HG03520 (cell line): Measurements from ENCODE around the gene VTCN1.
"Not testable (repeated sequence)": the region's sequence is repeated elsewhere in the genome, so short reads cannot be mapped to it uniquely, and the experiment has no call there.

Source experiments
- ATAC-seq: cut with Tn5 transposase; IDR thresholded peaks from one replicate; pipeline ENCODE4 v1.9.1; 2021; ENCODE audit warnings: mild to moderate bottlenecking, moderate library complexity; ENCODE audit not compliant: unreplicated experiment

The VTCN1 gene

GRCh38 chr1:117210831-117211261 is at the start of gene VTCN1:
VTCN1 (minus strand) TSS chr1:117210927; CDS start chr1:117210855, 72 bp downstream.
- ATAC-seq = no peak

GRCh38 chr1:117258791-117259190 is 48.1 kb upstream of the VTCN1 start:
- ATAC-seq = no peak

GRCh38 chr1:117258075-117258474 is 47.3 kb upstream of the VTCN1 start:
- ATAC-seq = not testable (repeated sequence)

- no peak for ATAC-seq
These were observed 46.6 kb upstream of the VTCN1 start for GRCh38 chr1:117257291-117257690.

- ATAC-seq = no peak
These were observed 39.4 kb upstream of the VTCN1 start for GRCh38 chr1:117250061-117250606.

GRCh38 chr1:117244971-117245370 is 34.2 kb upstream of the VTCN1 start:
- no peak for ATAC-seq

GRCh38 chr1:117244306-117244705 is 33.6 kb upstream of the VTCN1 start:
- no peak for ATAC-seq

GRCh38 chr1:117241512-117241911 is 30.8 kb upstream of the VTCN1 start:
- no peak for ATAC-seq

GRCh38 chr1:117240547-117240946 is 29.8 kb upstream of the VTCN1 start:
- no peak for ATAC-seq

- no peak for ATAC-seq
These were observed 28.7 kb upstream of the VTCN1 start for GRCh38 chr1:117239467-117239866.

GRCh38 chr1:117237726-117238381 is 27.1 kb upstream of the VTCN1 start:
- ATAC-seq = no peak

GRCh38 chr1:117235863-117236465 is 25.2 kb upstream of the VTCN1 start:
- no peak for ATAC-seq

- no peak for ATAC-seq
These were observed 21.8 kb upstream of the VTCN1 start for GRCh38 chr1:117232531-117232930.

- no peak for ATAC-seq
These were observed 21.1 kb upstream of the VTCN1 start for GRCh38 chr1:117231748-117232373.

- no peak for ATAC-seq
These were observed 20.6 kb upstream of the VTCN1 start for GRCh38 chr1:117231312-117231711.

- no peak for ATAC-seq
These were observed 18.5 kb upstream of the VTCN1 start for GRCh38 chr1:117229217-117229616.

- ATAC-seq = no peak
These were observed 15.2 kb upstream of the VTCN1 start for GRCh38 chr1:117225931-117226330.

- ATAC-seq = no peak
These were observed 6.0 kb upstream of the VTCN1 start for GRCh38 chr1:117216718-117217117.

- no peak for ATAC-seq
These were observed 5.2 kb upstream of the VTCN1 start for GRCh38 chr1:117215733-117216462.

- ATAC-seq = no peak
These were observed 4.3 kb upstream of the VTCN1 start for GRCh38 chr1:117215019-117215418.

GRCh38 chr1:117213046-117213445 is 2.3 kb upstream of the VTCN1 start:
- ATAC-seq = no peak
